Osteoblast (primary cell): ENCODE results near the gene PRKAR2B. TPM values are rescaled to one million over a fixed set of nuclear protein-coding genes. Genes with fewer than 3 reads are reported as not detected.
A peak's percentile ranks its signal among the peaks of the same experiment; 100 is the strongest.

ENCODE experiments used
- DNase-seq: peaks from one replicate; pipeline ENCODE4 v3.0.0; 2011; ENCODE audit warnings: low spot score, mixed read lengths; ENCODE audit not compliant: insufficient read length; ENCODE audit errors: missing footprints
- H2AFZ ChIP-seq: 2 replicates; pipeline ENCODE4 v1.6.0; 2011; ENCODE audit warnings: mild to moderate bottlenecking, low read length
- H3K27ac ChIP-seq: 2 replicates; pipeline ENCODE4 v1.5.1; 2011; ENCODE audit warnings: mild to moderate bottlenecking, low read depth, low read length, moderate library complexity
- H3K27me3 ChIP-seq: 2 replicates; pipeline ENCODE4 v1.6.0; 2012; ENCODE audit warnings: mild to moderate bottlenecking, control low read depth, inconsistent platforms, low read length, moderate library complexity; ENCODE audit not compliant: insufficient read depth
- H3K36me3 ChIP-seq: 2 replicates; pipeline ENCODE4 v1.5.1; 2011; ENCODE audit warnings: mild to moderate bottlenecking, low read length, control low read depth, moderate library complexity; ENCODE audit not compliant: insufficient read depth
- H3K4me1 ChIP-seq: 2 replicates; pipeline ENCODE4 v1.5.1; 2011; ENCODE audit warnings: mild to moderate bottlenecking, low read length, control low read depth, moderate library complexity; ENCODE audit not compliant: insufficient read depth
- H3K4me2 ChIP-seq: 2 replicates; pipeline ENCODE4 v1.6.0; 2011; ENCODE audit warnings: mild to moderate bottlenecking, low read length; ENCODE audit not compliant: insufficient read depth
- H3K4me3 ChIP-seq: fragments of 200-600 bp; sonication (generic); 3 replicates; pipeline ENCODE4 v1.5.1; 2012; ENCODE audit warnings: mild to moderate bottlenecking, low read length, inconsistent platforms; ENCODE audit not compliant: insufficient read depth
- H3K79me2 ChIP-seq: 2 replicates; pipeline ENCODE4 v1.6.0; 2012; ENCODE audit warnings: mild to moderate bottlenecking, low read length, control low read depth, inconsistent platforms; ENCODE audit not compliant: insufficient read depth
- H3K9me3 ChIP-seq: 2 replicates; pipeline ENCODE4 v1.5.1; 2011; ENCODE audit warnings: low read depth, low read length, control low read depth
- H4K20me1 ChIP-seq: 2 replicates; pipeline ENCODE4 v1.6.0; 2012; ENCODE audit warnings: mild to moderate bottlenecking, low read length, control low read depth; ENCODE audit not compliant: insufficient read depth
- total RNA-seq: library from RNA; depleted of rRNA; stranded (reverse); fragments of >200 nt; gene quantifications from 2 replicates; pipeline ENCODE4 v1.2.3, GENCODE V29; 2012
- TF ChIP-seq, protein P1 (sequence below): IDR thresholded peaks from 2 replicates; pipeline ENCODE4 v1.5.1; 2011; ENCODE audit warnings: mild to moderate bottlenecking, low read depth, low read length, moderate library complexity; ENCODE audit errors: extremely low read depth

PRKAR2B gene
- total RNA-seq, 1 donor, result 2.5 TPM

DNA sequence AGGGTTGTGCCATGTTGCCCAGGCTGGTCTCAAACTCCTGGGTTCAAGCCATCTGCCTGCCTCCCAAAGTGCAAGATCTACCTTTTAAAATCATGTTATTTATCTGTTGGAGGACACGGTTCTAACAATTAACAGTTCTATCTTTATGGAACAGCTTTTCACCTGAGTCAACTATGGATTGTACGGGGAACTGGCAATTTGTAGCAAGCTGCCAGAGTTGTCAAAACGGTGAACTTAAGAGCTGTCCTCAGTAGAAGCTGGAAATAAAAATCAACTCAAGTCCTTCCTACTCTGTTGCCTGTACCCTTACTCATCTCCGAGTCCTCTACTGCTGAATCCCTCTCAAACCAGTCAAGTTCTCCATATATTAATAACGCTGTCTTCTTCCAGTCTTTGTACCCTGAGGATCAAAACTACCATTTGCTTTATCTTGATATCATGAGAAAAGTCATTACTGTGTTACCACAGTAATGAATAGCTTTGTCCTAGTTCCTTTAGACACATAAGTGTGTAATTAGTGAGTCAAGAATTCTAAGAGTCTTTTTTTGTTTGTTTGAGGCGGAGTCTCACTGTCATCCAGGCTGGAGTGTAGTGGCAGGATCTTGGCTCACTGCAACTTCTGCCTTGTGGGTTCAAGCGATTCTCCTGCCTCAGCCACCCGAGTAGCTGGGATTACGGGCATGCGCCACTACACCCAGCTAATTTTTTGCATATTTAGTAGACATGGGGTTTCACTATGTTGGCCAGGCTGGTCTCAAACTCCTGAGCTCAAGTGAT lies 152.5 kb downstream of the PRKAR2B start:
- no peak overlapping the region for H2AFZ ChIP-seq
- H3K4me3 ChIP-seq, result no peak overlapping the region
- no peak for DNase-seq
- H3K79me2 ChIP-seq, result no peaks in the 10 kb centered on the region
- peaks cover 52% of the 10 kb centered on the region for H3K36me3 ChIP-seq
- H3K9me3 ChIP-seq, result no peaks in the 10 kb centered on the region
- no peaks in the 10 kb centered on the region for H3K4me1 ChIP-seq
- H4K20me1 ChIP-seq, result no peaks in the 10 kb centered on the region
- H3K27me3 ChIP-seq, result no peaks in the 10 kb centered on the region
- no peak overlapping the region for H3K27ac ChIP-seq
- H3K4me2 ChIP-seq, result no peak overlapping the region
- TF ChIP-seq, protein P1, sequence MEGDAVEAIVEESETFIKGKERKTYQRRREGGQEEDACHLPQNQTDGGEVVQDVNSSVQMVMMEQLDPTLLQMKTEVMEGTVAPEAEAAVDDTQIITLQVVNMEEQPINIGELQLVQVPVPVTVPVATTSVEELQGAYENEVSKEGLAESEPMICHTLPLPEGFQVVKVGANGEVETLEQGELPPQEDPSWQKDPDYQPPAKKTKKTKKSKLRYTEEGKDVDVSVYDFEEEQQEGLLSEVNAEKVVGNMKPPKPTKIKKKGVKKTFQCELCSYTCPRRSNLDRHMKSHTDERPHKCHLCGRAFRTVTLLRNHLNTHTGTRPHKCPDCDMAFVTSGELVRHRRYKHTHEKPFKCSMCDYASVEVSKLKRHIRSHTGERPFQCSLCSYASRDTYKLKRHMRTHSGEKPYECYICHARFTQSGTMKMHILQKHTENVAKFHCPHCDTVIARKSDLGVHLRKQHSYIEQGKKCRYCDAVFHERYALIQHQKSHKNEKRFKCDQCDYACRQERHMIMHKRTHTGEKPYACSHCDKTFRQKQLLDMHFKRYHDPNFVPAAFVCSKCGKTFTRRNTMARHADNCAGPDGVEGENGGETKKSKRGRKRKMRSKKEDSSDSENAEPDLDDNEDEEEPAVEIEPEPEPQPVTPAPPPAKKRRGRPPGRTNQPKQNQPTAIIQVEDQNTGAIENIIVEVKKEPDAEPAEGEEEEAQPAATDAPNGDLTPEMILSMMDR, result no peak

DNA sequence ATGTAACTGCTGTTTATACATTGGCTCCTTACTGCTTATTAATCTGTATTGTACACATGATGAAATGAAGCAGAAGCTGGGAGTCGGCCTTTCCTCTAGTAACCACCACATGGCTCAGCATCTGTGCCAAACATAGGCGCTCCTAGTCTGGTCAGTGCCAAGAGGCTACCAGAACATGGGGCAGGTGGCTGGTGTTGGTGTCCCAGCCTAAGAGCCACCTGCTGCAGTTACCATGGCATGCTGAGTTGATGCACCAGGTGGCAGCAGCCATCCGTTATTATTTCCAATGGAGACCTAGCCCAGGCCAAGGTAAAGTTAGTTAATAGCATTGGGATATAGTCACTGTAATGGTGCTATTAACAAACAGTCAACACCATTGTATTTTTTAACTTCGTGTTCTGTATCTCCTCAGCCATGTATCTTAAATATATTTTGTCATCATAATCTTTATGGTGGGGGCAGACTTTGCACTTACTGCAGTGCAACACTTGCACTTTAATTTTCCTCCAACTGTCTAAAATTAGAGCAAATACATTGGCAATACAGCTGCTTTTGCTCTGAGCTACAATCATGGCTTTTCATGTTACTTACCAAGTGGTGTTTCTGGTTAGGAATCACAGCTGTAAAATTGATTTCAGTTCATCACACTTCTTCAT lies 157.4 kb downstream of the PRKAR2B start:
- Histone ChIP-seq H3K4me1 (no peaks in the 10 kb centered on the region), H3K27me3 (no peaks in the 10 kb centered on the region), H3K4me2 (no peak overlapping the region), H3K27ac (no peak overlapping the region), H3K36me3 (peaks cover 41% of the 10 kb centered on the region), H3K9me3 (no peaks in the 10 kb centered on the region), H4K20me1 (no peaks in the 10 kb centered on the region), H3K4me3 (no peak overlapping the region), H2AFZ (no peak overlapping the region), H3K79me2 (no peaks in the 10 kb centered on the region)
- DNase-seq, result peak; percentile 87
- TF ChIP-seq, protein P1, result peak; percentile 54

DNA sequence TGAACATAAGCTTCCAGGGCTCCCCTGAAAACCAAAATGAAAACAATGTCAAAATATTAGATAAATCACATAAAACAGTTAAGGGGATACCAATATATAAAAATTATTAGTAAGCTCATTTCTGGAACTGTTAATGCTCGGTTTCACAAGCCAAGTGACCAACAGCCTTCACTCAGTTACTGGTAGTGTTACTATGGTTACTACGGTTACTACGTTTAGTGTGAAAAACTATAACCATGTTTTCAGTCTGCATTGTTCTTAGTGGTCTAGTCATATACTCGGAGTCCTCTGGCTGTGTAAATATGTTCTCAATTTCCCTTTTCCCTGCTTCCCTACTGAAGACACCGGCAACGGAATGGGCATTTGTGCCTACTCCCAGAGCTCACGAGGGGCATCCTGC lies 159.1 kb downstream of the PRKAR2B start:
- no peak overlapping the region for H3K27ac ChIP-seq
- no peak overlapping the region for H2AFZ ChIP-seq
- no peaks in the 10 kb centered on the region for H4K20me1 ChIP-seq
- no peak overlapping the region for H3K4me2 ChIP-seq
- peaks cover 38% of the 10 kb centered on the region for H3K36me3 ChIP-seq
- H3K4me3 ChIP-seq, result no peak overlapping the region
- no peak for DNase-seq
- H3K79me2 ChIP-seq, result no peaks in the 10 kb centered on the region
- H3K27me3 ChIP-seq, result no peaks in the 10 kb centered on the region
- H3K4me1 ChIP-seq, result peaks cover 11% of the 10 kb centered on the region
- no peaks in the 10 kb centered on the region for H3K9me3 ChIP-seq
- TF ChIP-seq, protein P1, result no peak

DNA sequence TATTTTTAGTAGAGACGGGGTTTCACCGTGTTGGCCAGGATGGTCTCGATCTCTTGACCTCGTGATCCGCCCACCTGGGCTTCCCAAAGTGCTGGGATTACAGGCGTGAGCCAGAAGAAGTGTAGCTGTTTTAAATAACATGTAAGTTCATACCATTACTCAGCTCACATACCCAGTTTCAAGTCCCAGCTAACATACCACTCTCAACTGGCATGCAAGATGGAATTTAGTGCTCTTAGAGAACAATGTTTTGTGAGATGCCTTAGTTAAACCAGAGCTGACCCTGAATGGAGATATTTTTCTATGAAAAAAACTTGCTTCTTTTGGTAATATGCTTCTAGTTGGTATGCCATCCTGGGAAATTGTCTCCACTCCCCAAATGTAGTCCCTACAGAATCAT lies 161.6 kb downstream of the PRKAR2B start:
- Histone ChIP-seq H2AFZ (no peak overlapping the region), H3K9me3 (no peaks in the 10 kb centered on the region)
- DNase-seq, result no peak

More for the DNA sequence above, 161.6 kb downstream of the PRKAR2B start:
- H3K36me3 ChIP-seq, result peaks cover 26% of the 10 kb centered on the region
- TF ChIP-seq, protein P1, result no peak
- no peak overlapping the region for H3K4me2 ChIP-seq
- H3K4me3 ChIP-seq, result no peak overlapping the region
- H3K4me1 ChIP-seq, result peaks cover 11% of the 10 kb centered on the region
- H3K27me3 ChIP-seq, result no peaks in the 10 kb centered on the region
- H4K20me1 ChIP-seq, result no peaks in the 10 kb centered on the region
- H3K27ac ChIP-seq, result no peak overlapping the region
- H3K79me2 ChIP-seq, result no peaks in the 10 kb centered on the region
